CD14-positive monocyte (primary cell): Measurements from ENCODE around the gene B3GAT2. TPM values are rescaled to one million over a fixed set of nuclear protein-coding genes. Genes with fewer than 3 reads are reported as not detected.

ENCODE experiments used
- DNase-seq, 3 donors: peaks; one replicate each; pipeline ENCODE4 v3.0.0-alpha.2; 2011 to 2022
- H2AFZ ChIP-seq: 2 replicates; pipeline ENCODE4 v1.6.0; 2012; ENCODE audit warnings: mild to moderate bottlenecking, low read depth, low read length, inconsistent platforms; ENCODE audit not compliant: insufficient read depth, poor library complexity, severe bottlenecking
- H3K27ac ChIP-seq, 2 donors: 1 replicate in 1 of 2; 2 replicates in 1 of 2; pipeline ENCODE4 v1.5.1; 2012 to 2013; ENCODE audit warnings: low read length in 2 of 2, control low read depth in 1 of 2, inconsistent platforms in 1 of 2, low read depth in 1 of 2, mild to moderate bottlenecking in 1 of 2
- H3K27me3 ChIP-seq, 2 donors: one replicate each; pipeline versions ENCODE4 v1.6.0 to v1.6.1; 2011 to 2013; ENCODE audit warnings: low read length in 2 of 2; ENCODE audit not compliant: control insufficient read depth in 2 of 2, insufficient read depth in 2 of 2
- H3K36me3 ChIP-seq, 2 donors: replicated peaks in 1 of 2; 1 replicate in 1 of 2; 2 replicates in 1 of 2; pipeline versions ENCODE4 v1.5.1 to v1.6.1; 2012 to 2013; ENCODE audit warnings: low read length in 2 of 2, control low read depth in 1 of 2, inconsistent platforms in 1 of 2, mild to moderate bottlenecking in 1 of 2; ENCODE audit not compliant: insufficient read depth in 2 of 2, control insufficient read depth in 1 of 2
- H3K4me1 ChIP-seq, 2 donors: 1 replicate in 1 of 2; 2 replicates in 1 of 2; pipeline versions ENCODE4 v1.5.1 to v1.6.1; 2012 to 2013; ENCODE audit warnings: low read length in 2 of 2, control low read depth in 1 of 2, inconsistent platforms in 1 of 2, mild to moderate bottlenecking in 1 of 2, moderate library complexity in 1 of 2; ENCODE audit not compliant: insufficient read depth in 2 of 2, control insufficient read depth in 1 of 2
- H3K4me2 ChIP-seq: replicated peaks from 2 replicates; pipeline ENCODE3; 2012; ENCODE audit warnings: low read length, moderate library complexity, mild to moderate bottlenecking; ENCODE audit not compliant: poor library complexity, severe bottlenecking; ENCODE audit errors: extremely low read depth
- H3K4me3 ChIP-seq, 3 experiments: fragments of 200-600 bp in 1 of 3; sonication (generic) in 1 of 3; replicated peaks in 1 of 3; 1 replicate in 2 of 3; 2 replicates in 1 of 3; pipeline ENCODE4 v1.5.1; 2011 to 2013; ENCODE audit warnings: low read length in 3 of 3, mild to moderate bottlenecking in 3 of 3, control low read depth in 2 of 3, low read depth in 2 of 3, inconsistent platforms in 1 of 3, moderate library complexity in 1 of 3
- H3K79me2 ChIP-seq: 2 replicates; pipeline ENCODE4 v1.6.0; 2012; ENCODE audit warnings: mild to moderate bottlenecking, control low read depth, inconsistent platforms, low read length, moderate library complexity; ENCODE audit not compliant: insufficient read depth
- H3K9ac ChIP-seq: 2 replicates; pipeline ENCODE4 v1.6.0; 2017; ENCODE audit warnings: low read length, mild to moderate bottlenecking; ENCODE audit not compliant: insufficient read depth, poor library complexity, severe bottlenecking
- H3K9me3 ChIP-seq, 2 donors: replicated peaks in 1 of 2; 1 replicate in 1 of 2; 2 replicates in 1 of 2; pipeline versions ENCODE4 v1.5.1 to v1.6.1; 2012 to 2013; ENCODE audit warnings: low read length in 2 of 2, control low read depth in 1 of 2; ENCODE audit not compliant: control insufficient read depth in 1 of 2, insufficient read depth in 1 of 2
- H4K20me1 ChIP-seq: 2 replicates; pipeline ENCODE4 v1.6.0; 2012; ENCODE audit warnings: mild to moderate bottlenecking, low read length, control low read depth, moderate library complexity; ENCODE audit not compliant: insufficient read depth
- H3K27ac Mint-ChIP-seq, 7 donors: one replicate each; pipeline ENCODE4 v1.8.0; 2020; ENCODE audit warnings: mild to moderate bottlenecking in 7 of 7, mixed read lengths in 7 of 7, moderate library complexity in 6 of 7, inconsistent platforms in 2 of 7
- H3K27me3 Mint-ChIP-seq, 3 donors: one replicate each; pipeline ENCODE4 v1.8.0; 2021 to 2022; ENCODE audit warnings: low read depth in 3 of 3, mild to moderate bottlenecking in 3 of 3, mixed read lengths in 3 of 3, moderate library complexity in 3 of 3, inconsistent platforms in 1 of 3
- H3K36me3 Mint-ChIP-seq, 2 donors: one replicate each; pipeline ENCODE4 v1.8.0; 2020; ENCODE audit warnings: mixed read lengths in 2 of 2, inconsistent platforms in 1 of 2, mild to moderate bottlenecking in 1 of 2
- H3K4me1 Mint-ChIP-seq: one replicate; pipeline ENCODE4 v1.8.0; 2020; ENCODE audit warnings: mild to moderate bottlenecking, mixed read lengths
- H3K4me3 Mint-ChIP-seq, 2 donors: one replicate each; pipeline ENCODE4 v1.8.0; 2020; ENCODE audit warnings: mild to moderate bottlenecking in 2 of 2, mixed read lengths in 2 of 2, moderate library complexity in 1 of 2
- H3K9me3 Mint-ChIP-seq, 7 donors: one replicate each; pipeline ENCODE4 v1.8.0; 2020 to 2022; ENCODE audit warnings: mixed read lengths in 7 of 7, mild to moderate bottlenecking in 6 of 7, moderate library complexity in 6 of 7, inconsistent platforms in 2 of 7
- CTCF ChIP-seq: fragments of 200-600 bp; IDR thresholded peaks from one replicate; pipeline ENCODE4 v1.8.0; 2022; ENCODE audit warnings: antibody characterized with exemption, mild to moderate bottlenecking
- WGBS: methylation state at CpG from one replicate; pipeline ENCODE4 v1.1.5; 2013; ENCODE audit warnings: missing lambda C conversion rate; ENCODE audit not compliant: insufficient coverage; 5-methylcytosine and 5-hydroxymethylcytosine counted together
- intact Hi-C, 2 donors: fragments of 100-400 bp; cut with micrococcal nuclease; formaldehyde crosslinking; loops; one replicate each; pipeline versions ENCODE4 v1.15.0 to v1.15.1; 2023
- polyA minus RNA-seq: library from RNA; depleted of rRNA, polyadenylated mRNA; stranded (reverse); fragments of >200 nt; gene quantifications from 2 replicates; pipeline ENCODE4 v1.2.3, GENCODE V29; 2012
- polyA plus RNA-seq, 3 donors: library from polyadenylated mRNA; depleted of rRNA in 1 of 3; unstranded in 2 of 3; stranded (reverse) in 1 of 3; fragments of 300-500 nt in 2 of 3; fragments of >200 nt in 1 of 3; fragmentation: Illumina TruSeq in 2 of 3; gene quantifications; 1 replicate in 2 of 3; 2 replicates in 1 of 3; pipeline ENCODE4 v1.2.3, GENCODE V29; 2012 to 2021
- total RNA-seq, 12 experiments: library from RNA in 1 of 12; stranded (reverse) in 1 of 12; fragments of 120-200 nt in 1 of 12; gene quantifications; one replicate each; pipeline ENCODE4 v1.2.4 and lab custom pipeline; 2013 to 2026; ENCODE audit warnings: mixed read lengths in 6 of 12, inconsistent platforms in 1 of 12

The B3GAT2 gene
- not detected for total RNA-seq (2013)
- polyA plus RNA-seq (under 1 TPM in 2 of 3 donors, not detected in 1; 0.03 to 0.05 TPM), polyA minus RNA-seq (not detected in 2 replicates), total RNA-seq (lab: John Stamatoyannopoulos, UW) (0 to 2.0 (median 0.11) reads per million in 11 experiments)

DNA sequence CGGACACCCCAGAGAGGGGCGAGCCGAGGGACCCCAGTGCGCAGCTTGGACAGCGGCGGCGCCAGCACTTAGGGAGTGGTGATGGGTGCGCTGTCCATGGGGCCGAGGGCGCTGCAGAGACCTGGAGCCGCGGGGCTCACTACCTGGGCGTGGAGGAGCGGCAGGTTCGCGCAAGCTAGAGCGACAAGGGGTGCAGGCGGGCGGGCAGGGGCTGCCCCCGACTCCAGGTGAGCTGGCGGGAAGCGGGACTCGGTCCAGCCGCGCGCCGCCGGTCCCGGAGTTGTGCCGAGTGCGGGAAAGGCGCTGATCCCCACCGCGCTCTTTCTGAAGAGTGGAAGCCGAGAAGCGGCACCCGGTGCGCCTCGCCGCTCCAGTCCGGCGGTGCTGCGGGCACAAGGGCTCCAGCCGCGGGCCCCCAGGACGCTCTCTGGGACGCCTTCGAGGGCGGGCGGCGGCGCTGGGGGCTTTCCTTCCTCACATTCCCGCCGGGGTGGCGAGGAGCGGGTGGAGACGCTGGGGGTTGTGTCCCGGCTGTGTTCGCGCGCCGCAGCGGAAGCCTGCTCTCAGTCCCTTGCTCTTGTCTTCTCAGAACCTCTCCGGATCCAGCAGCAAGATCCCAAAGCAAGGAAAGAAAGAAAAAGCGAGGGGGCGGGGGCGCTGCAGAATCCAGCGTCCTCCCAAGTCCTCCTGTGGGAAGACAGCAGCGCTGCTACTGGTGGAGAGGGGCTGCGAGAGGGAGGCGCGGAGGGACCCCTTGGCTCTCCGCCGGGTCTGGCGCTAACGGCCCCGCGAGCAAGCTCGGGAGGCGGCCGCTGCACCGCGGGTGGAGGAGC, at the start of gene B3GAT2:
TSS of gene B3GAT2 (minus strand) at position 610 of the 833 bp plus-strand sequence. CDS start 631 bp downstream, outside the sequence.
- Histone ChIP-seq H3K4me1 (peaks cover 16 to 20% of the 10 kb centered on the region in 2 donors), H3K9ac (no peak within 1 kb of the TSS), H3K79me2 (no peaks in the 10 kb centered on the region), H4K20me1 (no peaks in the 10 kb centered on the region), H3K9me3 (peaks cover 4 to 16% of the 10 kb centered on the region in 2 donors), H3K4me2 (peak within 1 kb of the TSS; percentile 85), H3K27ac (no peak within 1 kb of the TSS), H3K36me3 (no peaks in the 10 kb centered on the region), H3K27me3 (peaks cover 49 to 82% of the 10 kb centered on the region in 2 donors), H3K4me3 (peak within 1 kb of the TSS in 2 of 3 experiments; percentile 12 to 73), H2AFZ (peak within 1 kb of the TSS; percentile 65)
- Mint-ChIP-seq H3K4me3 (peak within 1 kb of the TSS; percentile 61 to 89), H3K36me3 (peaks cover 0 to 2% of the 10 kb centered on the region in 2 donors), H3K9me3 (peaks cover 0 to 8% (median 2%) of the 10 kb centered on the region in 7 donors), H3K27ac (no peak within 1 kb of the TSS), H3K27me3 (peaks cover 64 to 77% (median 65%) of the 10 kb centered on the region in 3 donors), H3K4me1 (peaks cover 13% of the 10 kb centered on the region)
- intact Hi-C loops: loop anchor here in 1 of 2 donors (10.0 kb wide), 1 partner anchor 252 kb away; no protein-coding TSS in a partner anchor
- no peak for DNase-seq
- WGBS: under 1% methylated on average over 78 of the region's 83 CpGs
- no peak for TF ChIP-seq CTCF

GRCh38 chr6:70998148-70998547, 41.3 kb upstream of the B3GAT2 start:
- Mint-ChIP-seq H3K36me3 (no peaks in the 10 kb centered on the region), H3K4me1 (no peaks in the 10 kb centered on the region), H3K4me3 (no peak overlapping the region), H3K27me3 (peaks cover under 1 to 4% (median 2%) of the 10 kb centered on the region in 3 donors), H3K27ac (no peak overlapping the region), H3K9me3 (peaks cover 0 to 12% (median 1%) of the 10 kb centered on the region in 7 donors)
- TF ChIP-seq CTCF: no peak
- H3K27ac ChIP-seq: no peak overlapping the region
- H3K9me3 ChIP-seq: no peaks in the 10 kb centered on the region
- no peak overlapping the region for H2AFZ ChIP-seq
- WGBS: 24% methylated on average over 3 of the region's 4 CpGs
- DNase-seq: no peak
- no peaks in the 10 kb centered on the region for H3K36me3 ChIP-seq
- H3K27me3 ChIP-seq: no peaks in the 10 kb centered on the region
- H3K79me2 ChIP-seq: no peaks in the 10 kb centered on the region
- H3K4me3 ChIP-seq: no peak overlapping the region
- intact Hi-C loops: no loop called here
- no peaks in the 10 kb centered on the region for H4K20me1 ChIP-seq
- H3K9ac ChIP-seq: no peak overlapping the region
- no peaks in the 10 kb centered on the region for H3K4me1 ChIP-seq
- H3K4me2 ChIP-seq: no peak overlapping the region
